Muscle of leg (tissue), 16 donors: Measurements from ENCODE around the gene FOSB. TPM values are rescaled to one million over a fixed set of nuclear protein-coding genes. Genes with fewer than 3 reads are reported as not detected.

Source experiments
- DNase-seq: peaks from one replicate; pipeline ENCODE4 v3.0.0; 2013
- H3K27ac ChIP-seq: one replicate; pipeline ENCODE4 v1.5.1; 2013; ENCODE audit warnings: mild to moderate bottlenecking, low read length, control low read depth
- H3K27me3 ChIP-seq: one replicate; pipeline ENCODE4 v1.6.1; 2013; ENCODE audit warnings: low read length; ENCODE audit not compliant: control insufficient read depth, insufficient read depth
- H3K36me3 ChIP-seq: one replicate; pipeline ENCODE4 v1.6.1; 2013; ENCODE audit warnings: low read length; ENCODE audit not compliant: control insufficient read depth, insufficient read depth
- H3K4me1 ChIP-seq: one replicate; pipeline ENCODE4 v1.6.1; 2013; ENCODE audit warnings: low read length; ENCODE audit not compliant: control insufficient read depth, insufficient read depth
- H3K4me3 ChIP-seq: one replicate; pipeline ENCODE4 v1.5.1; 2013; ENCODE audit warnings: low read length, control low read depth
- H3K9me3 ChIP-seq: replicated peaks from 2 replicates; pipeline ENCODE4 v1.6.1; 2013; ENCODE audit warnings: low read depth, low read length; ENCODE audit not compliant: control insufficient read depth
- WGBS: methylation state at CpG from one replicate; pipeline ENCODE4 v1.1.5; 2013; ENCODE audit warnings: missing lambda C conversion rate; ENCODE audit not compliant: insufficient coverage; 5-methylcytosine and 5-hydroxymethylcytosine counted together
- long read RNA-seq, 11 donors: transcript quantifications; one replicate each; lab custom pipeline, GENCODE V29; 2026
- polyA plus RNA-seq, 8 donors: library from polyadenylated mRNA; unstranded; fragments of 120-200 nt; gene quantifications; one replicate each; pipeline versions ENCODE4 v1.2.1 to v1.2.3, GENCODE V29; 2013; ENCODE audit warnings: inconsistent platforms in 1 of 8, low replicate concordance in 1 of 8; ENCODE audit not compliant: insufficient read length in 8 of 8, insufficient read depth in 1 of 8
- total RNA-seq: library from RNA; stranded (reverse); fragments of 120-200 nt; gene quantifications from one replicate; pipeline ENCODE4 v1.2.4, GENCODE V29; 2013

Gene FOSB
- total RNA-seq (54.9 TPM), polyA plus RNA-seq (100 to 1,000 TPM in 3 of 8 donors, 10 to 100 TPM in 5; 16.7 to 194 (median 67.1) TPM)
- long read RNA-seq, donor 1, transcript FOSB-205 (1 exons, 2,182 nt), result major isoform, 9 of 9 reads
- long read RNA-seq, donor 1, partial matches to known transcripts, result 0 of 9 reads
- long read RNA-seq, donor 1, other reads (novel, unspliced or antisense), result 0 of 9 reads
- long read RNA-seq, donor 2, result 0 reads
- long read RNA-seq, donor 3, transcript FOSB-206 (3 exons, 3,774 nt), result major isoform, 7 of 242 reads
- long read RNA-seq, donor 3, partial matches to known transcripts, result 219 of 242 reads
- long read RNA-seq, donor 3, other reads (novel, unspliced or antisense), result 6 of 242 reads
- long read RNA-seq, donor 4, transcript FOSB-201 (4 exons, 3,775 nt), result minor isoform, 10 of 203 reads
- long read RNA-seq, donor 4, transcript FOSB-209 (2 exons, 2,170 nt), result minor isoform, 14 of 203 reads
- long read RNA-seq, donor 4, transcript FOSB-205 (1 exons, 2,182 nt), result major isoform, 30 of 203 reads
- long read RNA-seq, donor 4, transcript FOSB-206 (3 exons, 3,774 nt), result minor isoform, 18 of 203 reads
- long read RNA-seq, donor 4, partial matches to known transcripts, result 120 of 203 reads
- long read RNA-seq, donor 4, other reads (novel, unspliced or antisense), result 0 of 203 reads
- long read RNA-seq, donor 5, partial matches to known transcripts, result 213 of 217 reads
- long read RNA-seq, donor 5, other reads (novel, unspliced or antisense), result 0 of 217 reads
- long read RNA-seq, donor 6, partial matches to known transcripts, result 301 of 317 reads
- long read RNA-seq, donor 6, other reads (novel, unspliced or antisense), result 5 of 317 reads
- long read RNA-seq, donor 7, transcript FOSB-205 (1 exons, 2,182 nt), result major isoform, 10 of 150 reads
- long read RNA-seq, donor 7, partial matches to known transcripts, result 132 of 150 reads
- long read RNA-seq, donor 7, other reads (novel, unspliced or antisense), result 6 of 150 reads
- long read RNA-seq, donor 8, transcript FOSB-205 (1 exons, 2,182 nt), result major isoform, 5 of 5 reads
- long read RNA-seq, donor 8, partial matches to known transcripts, result 0 of 5 reads
- long read RNA-seq, donor 8, other reads (novel, unspliced or antisense), result 0 of 5 reads
- long read RNA-seq, donor 9, transcript FOSB-205 (1 exons, 2,182 nt), result major isoform, 11 of 164 reads
- long read RNA-seq, donor 9, partial matches to known transcripts, result 81 of 164 reads
- long read RNA-seq, donor 9, other reads (novel, unspliced or antisense), result 63 of 164 reads
- long read RNA-seq, donor 10, transcript FOSB-207 (2 exons, 740 nt), result minor isoform, 5 of 196 reads
- long read RNA-seq, donor 10, transcript FOSB-205 (1 exons, 2,182 nt), result major isoform, 45 of 196 reads
- long read RNA-seq, donor 10, partial matches to known transcripts, result 135 of 196 reads
- long read RNA-seq, donor 10, other reads (novel, unspliced or antisense), result 0 of 196 reads
- long read RNA-seq, donor 11, transcript FOSB-205 (1 exons, 2,182 nt), result major isoform, 11 of 125 reads
- long read RNA-seq, donor 11, partial matches to known transcripts, result 107 of 125 reads
- long read RNA-seq, donor 11, other reads (novel, unspliced or antisense), result 0 of 125 reads

DNA sequence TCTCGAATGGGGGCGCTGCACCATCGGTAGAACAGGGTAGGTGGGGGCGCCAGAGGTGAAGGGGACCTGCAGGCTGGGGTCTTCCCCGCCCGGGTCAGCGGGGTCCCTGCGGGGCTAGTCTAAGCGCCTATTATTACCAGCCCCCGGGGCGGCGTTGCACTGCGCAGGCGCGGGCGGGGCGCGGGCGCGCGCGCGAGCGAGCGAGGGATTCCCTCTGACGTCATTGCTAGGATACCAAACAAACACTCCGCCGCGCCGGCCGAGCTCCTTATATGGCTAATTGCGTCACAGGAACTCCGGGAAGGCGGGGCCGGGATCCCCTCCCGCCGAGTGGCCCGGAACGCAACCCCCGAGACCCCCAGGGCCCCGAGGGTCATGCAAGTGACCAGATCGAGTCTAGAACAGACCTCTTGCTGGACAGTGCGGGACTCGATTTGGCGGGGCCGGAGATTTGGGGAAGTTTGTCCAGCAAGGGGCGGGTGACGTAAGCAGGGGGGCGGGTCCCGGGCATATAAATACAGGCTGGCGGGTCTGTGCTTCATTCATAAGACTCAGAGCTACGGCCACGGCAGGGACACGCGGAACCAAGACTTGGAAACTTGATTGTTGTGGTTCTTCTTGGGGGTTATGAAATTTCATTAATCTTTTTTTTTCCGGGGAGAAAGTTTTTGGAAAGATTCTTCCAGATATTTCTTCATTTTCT, at the start of gene FOSB:
TSS of gene FOSB (plus strand) at position 541 of the 703 bp plus-strand sequence. CDS start 591 bp downstream, outside the sequence.
- peak; percentile 98 for DNase-seq
- Histone ChIP-seq H3K36me3 (peaks cover 10% of the 10 kb centered on the region), H3K4me3 (peak within 1 kb of the TSS; percentile 99), H3K27me3 (peaks cover 38% of the 10 kb centered on the region), H3K4me1 (peaks cover 37% of the 10 kb centered on the region), H3K9me3 (no peaks in the 10 kb centered on the region), H3K27ac (peak within 1 kb of the TSS; percentile 97)
- under 1% methylated on average over 46 of the region's 56 CpGs for WGBS

DNA sequence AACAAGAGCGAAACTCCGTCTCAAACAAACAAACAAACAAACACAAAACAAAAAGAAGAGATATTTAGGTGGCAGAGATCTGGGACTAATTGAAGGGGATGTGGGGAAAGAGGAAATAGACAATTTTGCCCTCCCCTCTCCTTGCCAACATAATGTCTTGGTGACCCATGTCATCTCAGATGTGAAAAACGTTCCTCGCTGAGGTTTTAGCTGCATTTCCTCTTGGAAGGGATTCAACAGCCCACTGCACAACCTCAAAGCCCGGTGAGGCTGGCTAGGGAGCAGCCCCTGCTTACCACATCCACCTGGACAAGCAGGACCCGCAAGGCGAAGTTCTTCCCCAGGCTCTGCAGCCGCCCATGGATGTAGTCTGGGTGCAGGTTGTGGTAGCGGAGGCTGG, 49.0 kb upstream of the FOSB start:
- Histone ChIP-seq H3K27ac (peak overlapping the region; percentile 81), H3K27me3 (no peaks in the 10 kb centered on the region), H3K9me3 (no peaks in the 10 kb centered on the region), H3K4me1 (peaks cover 28% of the 10 kb centered on the region), H3K4me3 (no peak overlapping the region), H3K36me3 (peaks cover 69% of the 10 kb centered on the region)
- DNase-seq, result no peak
- WGBS, result 62% methylated on average over 2 of the region's 9 CpGs

DNA sequence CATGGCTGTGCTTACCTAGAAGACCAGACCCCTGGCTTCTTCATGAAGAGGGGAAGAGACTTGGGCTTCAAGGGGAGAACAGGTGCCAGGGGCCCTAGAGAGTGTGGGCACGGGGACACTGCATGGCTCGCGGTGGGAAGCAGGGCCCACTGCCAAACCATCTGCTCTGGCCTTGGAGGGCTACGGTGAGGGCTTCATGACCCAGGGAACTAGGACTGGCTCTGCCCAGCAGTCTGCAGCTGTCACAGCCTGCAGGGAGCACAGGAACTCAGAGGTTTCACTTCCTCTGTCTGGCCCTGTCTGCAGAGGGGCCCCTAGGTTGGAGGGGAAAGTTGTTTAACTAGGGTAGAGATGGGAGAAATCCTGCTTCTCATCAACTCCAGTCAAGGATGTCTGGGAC, 48.4 kb upstream of the FOSB start:
- peak; percentile 75 for DNase-seq
- Histone ChIP-seq H3K27ac (peak overlapping the region; percentile 81), H3K4me3 (no peak overlapping the region), H3K36me3 (peaks cover 63% of the 10 kb centered on the region), H3K9me3 (no peaks in the 10 kb centered on the region), H3K4me1 (peaks cover 33% of the 10 kb centered on the region), H3K27me3 (no peaks in the 10 kb centered on the region)
- WGBS, result 62% methylated on average over 4 of the region's 4 CpGs

DNA sequence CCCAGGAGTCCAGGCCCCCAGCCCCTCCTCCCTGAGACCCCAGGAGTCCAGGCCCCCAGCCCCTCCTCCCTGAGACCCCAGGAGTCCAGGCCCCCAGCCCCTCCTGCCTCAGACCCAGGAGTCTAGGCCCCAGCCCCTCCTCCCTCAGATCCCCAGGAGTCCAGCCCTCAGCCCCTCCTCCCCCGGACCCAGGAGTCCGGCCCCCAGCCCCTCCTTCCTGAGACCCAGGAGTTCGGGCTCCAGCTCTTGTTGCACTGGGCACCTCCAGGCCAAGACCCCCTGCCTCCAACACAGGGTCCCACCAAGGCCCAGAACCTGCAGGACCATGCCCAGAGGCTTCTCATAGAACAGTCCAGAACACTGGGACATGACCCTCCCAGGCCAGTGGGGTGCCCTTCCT, 47.9 kb upstream of the FOSB start:
- peaks cover 33% of the 10 kb centered on the region for H3K4me1 ChIP-seq
- no peak for DNase-seq
- peak overlapping the region; percentile 57 for H3K27ac ChIP-seq
- no peaks in the 10 kb centered on the region for H3K27me3 ChIP-seq
- H3K4me3 ChIP-seq, result no peak overlapping the region
- no peaks in the 10 kb centered on the region for H3K9me3 ChIP-seq
- H3K36me3 ChIP-seq, result peaks cover 58% of the 10 kb centered on the region
- 52% methylated on average over 3 of the region's 3 CpGs for WGBS

DNA sequence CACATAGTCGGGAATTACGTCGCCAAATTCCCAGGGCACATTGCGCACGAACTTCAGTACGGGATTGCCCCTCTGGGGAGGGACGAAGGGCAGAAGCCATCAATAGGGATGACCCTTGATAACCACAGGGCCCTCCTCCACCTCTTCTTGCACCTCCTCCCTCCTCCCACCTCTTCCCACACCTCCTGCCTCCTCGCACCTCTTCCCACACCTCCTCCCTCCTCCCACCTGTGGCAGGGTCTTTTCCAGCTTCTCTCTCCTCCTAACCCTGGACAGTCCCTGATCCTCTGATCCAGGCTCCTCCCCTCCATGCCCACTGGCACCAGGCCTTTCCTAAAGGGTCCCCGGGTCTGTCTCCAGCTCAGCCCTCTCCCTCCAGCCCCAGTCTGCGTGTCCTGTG, 47.4 kb upstream of the FOSB start:
- Histone ChIP-seq H3K4me1 (peaks cover 33% of the 10 kb centered on the region), H3K36me3 (peaks cover 58% of the 10 kb centered on the region), H3K27me3 (no peaks in the 10 kb centered on the region), H3K27ac (no peak overlapping the region), H3K4me3 (no peak overlapping the region), H3K9me3 (no peaks in the 10 kb centered on the region)
- DNase-seq, result no peak
- whole genome bisulfite sequencing, result 80% methylated on average over 8 of the region's 10 CpGs

DNA sequence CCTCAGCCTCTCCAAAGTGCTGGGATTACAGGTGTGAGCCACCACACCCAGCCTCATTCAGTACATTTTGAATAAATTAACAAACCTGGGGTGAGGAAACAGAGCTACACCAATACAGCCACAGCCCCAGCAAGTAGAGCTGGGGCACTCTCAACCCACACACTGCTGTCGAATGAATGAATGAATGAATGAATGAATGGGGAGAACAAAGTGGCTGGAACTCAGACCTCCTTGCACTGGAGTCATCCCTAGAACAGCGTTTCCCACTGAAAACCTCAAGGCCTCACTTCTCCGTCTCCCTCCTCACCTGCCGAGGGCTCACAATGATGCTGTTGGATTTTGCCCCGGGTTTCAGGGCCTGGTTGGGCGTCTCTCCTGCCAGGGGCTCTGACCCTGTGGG, 46.9 kb upstream of the FOSB start:
- Histone ChIP-seq H3K27me3 (no peaks in the 10 kb centered on the region), H3K4me3 (no peak overlapping the region), H3K27ac (no peak overlapping the region), H3K36me3 (peaks cover 53% of the 10 kb centered on the region), H3K9me3 (no peaks in the 10 kb centered on the region), H3K4me1 (peaks cover 33% of the 10 kb centered on the region)
- no peak for DNase-seq
- 97% methylated on average over 5 of the region's 6 CpGs for WGBS

DNA sequence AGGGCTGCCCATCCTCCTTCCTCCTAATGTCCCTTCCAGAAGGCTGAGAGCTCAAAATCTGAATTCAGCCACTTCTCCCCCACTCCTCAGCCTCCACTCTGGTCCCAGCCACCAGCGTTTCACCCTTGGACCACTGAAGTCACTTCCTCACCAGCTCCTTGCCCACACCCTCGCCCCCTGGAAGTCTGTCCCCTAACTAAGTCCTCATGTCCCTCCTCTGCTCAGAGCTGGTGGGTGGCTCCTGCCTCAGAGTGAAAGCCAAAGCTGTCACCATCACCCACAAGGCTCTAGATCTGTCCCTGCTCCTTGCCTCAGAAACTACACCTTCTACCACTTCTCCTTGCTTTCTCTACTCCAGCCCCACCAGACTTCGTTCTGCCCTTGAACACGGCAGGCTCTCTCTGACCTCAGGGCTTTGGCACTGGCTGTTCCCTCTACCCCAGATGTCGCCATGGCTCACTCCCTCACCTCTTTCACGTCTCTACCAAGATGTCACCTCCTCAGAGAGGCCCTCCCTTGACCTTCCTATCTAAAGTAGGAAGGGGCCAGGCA, 45.8 kb upstream of the FOSB start:
- peaks cover 42% of the 10 kb centered on the region for H3K36me3 ChIP-seq
- H3K27me3 ChIP-seq, result no peaks in the 10 kb centered on the region
- 82% methylated on average over 5 of the region's 6 CpGs for WGBS
- no peak overlapping the region for H3K27ac ChIP-seq
- DNase-seq, result no peak
- H3K4me1 ChIP-seq, result peaks cover 33% of the 10 kb centered on the region
- no peaks in the 10 kb centered on the region for H3K9me3 ChIP-seq
- H3K4me3 ChIP-seq, result no peak overlapping the region

DNA sequence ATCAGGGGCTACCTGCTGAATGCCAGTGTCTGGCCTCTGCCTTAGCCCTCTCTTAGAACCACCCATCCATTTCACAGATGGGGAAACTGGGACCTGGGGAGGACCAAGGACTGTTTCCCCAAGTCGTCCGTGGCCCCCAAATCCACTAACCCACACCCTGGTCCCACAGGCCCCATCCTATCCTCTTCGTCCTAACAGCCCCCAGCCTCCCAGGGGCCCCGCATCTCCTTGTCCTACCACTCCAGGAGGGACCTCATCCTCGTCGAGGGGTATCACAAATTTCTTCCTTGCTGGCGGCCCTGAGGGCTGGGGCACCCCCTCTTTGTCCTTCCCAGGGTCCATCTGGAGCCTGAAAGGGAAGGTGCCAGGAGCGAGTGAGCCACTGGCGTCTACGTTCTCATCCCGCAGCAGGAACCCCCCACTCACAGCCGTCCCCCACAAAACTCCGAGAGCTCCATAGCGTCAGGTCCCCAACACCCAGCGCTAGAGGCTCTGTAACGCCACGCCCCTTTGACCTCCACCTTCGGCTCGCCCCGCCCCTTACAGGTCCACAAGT, 44.7 kb upstream of the FOSB start:
- Histone ChIP-seq H3K9me3 (no peaks in the 10 kb centered on the region), H3K4me3 (peak overlapping the region; percentile 91), H3K4me1 (peaks cover 41% of the 10 kb centered on the region), H3K36me3 (peaks cover 32% of the 10 kb centered on the region), H3K27ac (peak overlapping the region; percentile 94), H3K27me3 (no peaks in the 10 kb centered on the region)
- 4% methylated on average over 20 of the region's 20 CpGs for WGBS
- no peak for DNase-seq
